ENCODE measurements around the gene ATP2B3. TPM values are rescaled to one million over a fixed set of nuclear protein-coding genes. Genes with fewer than 3 reads are reported as not detected.

Gene ATP2B3
- total and polyA plus RNA-seq, 10 of the 15 experiments (the other 5 are each of a cell fraction or from before 2014, with no cell fraction given) = 0.01 TPM; not detected in 9

GRCh38 chrX:153521034-153521433 lies 3.6 kb downstream of the ATP2B3 start:
- Histone ChIP-seq H3K79me2 (ENCODE audit: control insufficient read depth, insufficient read depth, low read length) (no peaks in the 10 kb centered on the region), H3K27me3 (replicated peaks in 1 of 2; ENCODE audit: control insufficient read depth in 2 of 2, insufficient read depth in 2 of 2, low read length in 1 of 2) (no peaks in the 10 kb centered on the region), H4K20me1 (ENCODE audit: control insufficient read depth, insufficient read depth) (no peaks in the 10 kb centered on the region), H2AFZ (ENCODE audit: control insufficient read depth, low read depth, low read length) (no peak overlapping the region), H3K4me2 (ENCODE audit: control insufficient read depth, insufficient read depth) (no peak overlapping the region), H3K9ac (ENCODE audit: control insufficient read depth, insufficient read depth, low read length) (no peak overlapping the region), H3K9me3 (replicated peaks; ENCODE audit: control insufficient read depth, insufficient read depth, low read length) (no peaks in the 10 kb centered on the region; the same call in 2 of the 3 replicates), H3K4me3 (no peak overlapping the region), H3K4me1 (ENCODE audit: control insufficient read depth, insufficient read depth, low read length) (no peaks in the 10 kb centered on the region), H3K36me3 (ENCODE audit: control insufficient read depth in 2 of 2, insufficient read depth in 2 of 2, low read length in 1 of 2) (no peaks in the 10 kb centered on the region), H3K27ac (ENCODE audit: control insufficient read depth, insufficient read depth) (no peak overlapping the region)
- DNase-seq (ENCODE audit: low read depth, low spot score) (no peak), FAIRE-seq (no peak), ATAC-seq (no peak)
- TF ChIP-seq ATF2 (IDR thresholded peaks at IDR 0.05; ENCODE audit: low read length) (no peak), CEBPB (IDR thresholded peaks at IDR 0.05; ENCODE audit: borderline replicate concordance in 1 of 2, low read depth in 2 of 2, low read length in 2 of 2) (no peak), ESRRA (IDR thresholded peaks at IDR 0.05; ENCODE audit: low read length) (no peak), ASH2L (IDR thresholded peaks at IDR 0.05; ENCODE audit: borderline replicate concordance, low read depth) (no peak), ATF7 (IDR thresholded peaks at IDR 0.05; ENCODE audit: low read depth) (no peak), ETV6 (conservative IDR thresholded peaks at IDR 0.05 in 1 of 2, IDR thresholded peaks at IDR 0.05 in 1 of 2; ENCODE audit: borderline replicate concordance in 1 of 2, low read depth in 1 of 2) (no peak), MYC (IDR thresholded peaks at IDR 0.05; ENCODE audit: insufficient read depth, insufficient read length, insufficient replicate concordance, low read length, severe bottlenecking) (no peak), LARP7 (IDR thresholded peaks at IDR 0.05) (no peak), ZBED1 (IDR thresholded peaks at IDR 0.05; ENCODE audit: borderline replicate concordance) (no peak), ELK1 (IDR thresholded peaks at IDR 0.05; ENCODE audit: low read depth, low read length) (no peak), CHD1 (IDR thresholded peaks at IDR 0.05; ENCODE audit: low read depth, low read length) (no peak), ZNF24 (IDR thresholded peaks at IDR 0.05) (no peak), PML (IDR thresholded peaks at IDR 0.05; ENCODE audit: low read length) (no peak), FOXK2 (IDR thresholded peaks at IDR 0.05) (no peak), HCFC1 (IDR thresholded peaks at IDR 0.05; ENCODE audit: low read length) (no peak), RBBP5 (conservative IDR thresholded peaks at IDR 0.05) (no peak)
- TF ChIP-seq, protein P1, sequence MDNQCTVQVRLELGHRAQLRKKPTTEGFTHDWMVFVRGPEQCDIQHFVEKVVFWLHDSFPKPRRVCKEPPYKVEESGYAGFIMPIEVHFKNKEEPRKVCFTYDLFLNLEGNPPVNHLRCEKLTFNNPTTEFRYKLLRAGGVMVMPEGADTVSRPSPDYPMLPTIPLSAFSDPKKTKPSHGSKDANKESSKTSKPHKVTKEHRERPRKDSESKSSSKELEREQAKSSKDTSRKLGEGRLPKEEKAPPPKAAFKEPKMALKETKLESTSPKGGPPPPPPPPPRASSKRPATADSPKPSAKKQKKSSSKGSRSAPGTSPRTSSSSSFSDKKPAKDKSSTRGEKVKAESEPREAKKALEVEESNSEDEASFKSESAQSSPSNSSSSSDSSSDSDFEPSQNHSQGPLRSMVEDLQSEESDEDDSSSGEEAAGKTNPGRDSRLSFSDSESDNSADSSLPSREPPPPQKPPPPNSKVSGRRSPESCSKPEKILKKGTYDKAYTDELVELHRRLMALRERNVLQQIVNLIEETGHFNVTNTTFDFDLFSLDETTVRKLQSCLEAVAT (IDR thresholded peaks at IDR 0.05) = no peak
- WGBS (ENCODE audit: insufficient coverage, insufficient replicate concordance, low lambda C conversion rate, missing lambda C conversion rate) = 46% methylated on average over 9 of the region's 9 CpGs
- CTCF ChIA-PET = interaction anchor here (0.6 kb wide), 1 partner anchor 948 kb away, joined by 4 read pairs; no protein-coding TSS in a partner anchor
- BruUV-seq (replicated peaks) = no TSS peak
- RAD21 ChIA-PET (ENCODE audit: unreplicated experiment) = no interaction called here
- intact Hi-C loops (cut with micrococcal nuclease; ENCODE audit: unreplicated experiment) = no loop called here
- in situ Hi-C loops (cut with MboI) = loop anchor here (10.0 kb wide), 1 partner anchor 64 kb away; no protein-coding TSS in a partner anchor
- SMC1A ChIA-PET (ENCODE audit: uncharacterized antibody, unreplicated experiment) = no interaction called here
- POLR2A ChIA-PET = no interaction called here

Data from GM12878 (cell line).